NOMO-1 (cell line): ENCODE results near the gene LOXL4.

Experiments
- DNase-seq, 2 experiments: peaks; one replicate each; lab custom pipeline; 2025; ENCODE audit not compliant: unreplicated experiment in 2 of 2; lab: John Stamatoyannopoulos, UW

LOXL4 gene

GRCh38 chr10:98205351-98205750, 62.6 kb downstream of the LOXL4 start:
- DNase-seq: no peak

GRCh38 chr10:98202378-98202777, 65.6 kb downstream of the LOXL4 start:
- DNase-seq: no peak

GRCh38 chr10:98201760-98202159, 66.2 kb downstream of the LOXL4 start:
- no peak for DNase-seq
